Thymus (tissue), 14 donors: ENCODE data around the gene CROT. TPM values are rescaled to one million over a fixed set of nuclear protein-coding genes. Genes with fewer than 3 reads are reported as not detected.

Experiments
- DNase-seq, 9 donors: peaks; one replicate each; pipeline ENCODE4 v3.0.0-alpha.2; 2013; ENCODE audit warnings: low spot score in 9 of 9, low read depth in 6 of 9, missing footprints in 1 of 9
- H3K27ac ChIP-seq, 2 donors: one replicate each; pipeline ENCODE4 v1.5.1; 2013; ENCODE audit warnings: control low read depth in 1 of 2, low read depth in 1 of 2, low read length in 1 of 2, mild to moderate bottlenecking in 1 of 2, moderate library complexity in 1 of 2
- H3K27me3 ChIP-seq, 2 donors: one replicate each; pipeline ENCODE4 v1.5.1; 2013; ENCODE audit warnings: low read length in 1 of 2; ENCODE audit not compliant: control insufficient read depth in 2 of 2, insufficient read depth in 1 of 2
- H3K36me3 ChIP-seq, 2 donors: one replicate each; pipeline ENCODE4 v1.5.1; 2013; ENCODE audit warnings: low read length in 1 of 2, mild to moderate bottlenecking in 1 of 2, moderate library complexity in 1 of 2; ENCODE audit not compliant: control insufficient read depth in 2 of 2, insufficient read depth in 2 of 2
- H3K4me1 ChIP-seq, 2 donors: one replicate each; pipeline ENCODE4 v1.5.1; 2013; ENCODE audit warnings: low read length in 2 of 2; ENCODE audit not compliant: control insufficient read depth in 2 of 2, insufficient read depth in 2 of 2
- H3K4me3 ChIP-seq, 2 donors: one replicate each; pipeline ENCODE4 v1.5.1; 2013; ENCODE audit warnings: low read length in 2 of 2, control low read depth in 1 of 2, mild to moderate bottlenecking in 1 of 2
- H3K9me3 ChIP-seq, 2 donors: one replicate each; pipeline ENCODE4 v1.5.1; 2013; ENCODE audit warnings: low read length in 1 of 2, mild to moderate bottlenecking in 1 of 2; ENCODE audit not compliant: control insufficient read depth in 2 of 2, insufficient read depth in 1 of 2
- WGBS: extraction: QIAGEN DNeasy Blood & Tissue Kit; methylation state at CpG from one replicate; pipeline ENCODE4 v1.1.7; 2013; 5-methylcytosine and 5-hydroxymethylcytosine counted together
- long read RNA-seq, 10 donors: transcript quantifications; one replicate each; lab custom pipeline, GENCODE V29; 2026
- polyA plus RNA-seq: library from polyadenylated mRNA; stranded (reverse); fragments of 200-250 nt; gene quantifications from one replicate; pipeline ENCODE4 v1.2.3, GENCODE V29; 2013
- total RNA-seq: library from RNA; stranded (reverse); fragments of 120-200 nt; gene quantifications from one replicate; pipeline ENCODE4 v1.2.4, GENCODE V29; 2013
- donor health status: healthy.

The CROT gene
- total RNA-seq (6.8 TPM), polyA plus RNA-seq (17.0 TPM)
- long read RNA-seq, donor 1: 0 reads
- long read RNA-seq, donor 2: 0 reads
- long read RNA-seq, donor 3, partial matches to known transcripts: 0 of 3 reads
- long read RNA-seq, donor 3, other reads (novel, unspliced or antisense): 0 of 3 reads
- long read RNA-seq, donor 4, partial matches to known transcripts: 0 of 1 reads
- long read RNA-seq, donor 4, other reads (novel, unspliced or antisense): 0 of 1 reads
- long read RNA-seq, donor 5, partial matches to known transcripts: 0 of 7 reads
- long read RNA-seq, donor 5, other reads (novel, unspliced or antisense): 0 of 7 reads
- long read RNA-seq, donor 6, partial matches to known transcripts: 0 of 1 reads
- long read RNA-seq, donor 6, other reads (novel, unspliced or antisense): 0 of 1 reads
- long read RNA-seq, donor 7, partial matches to known transcripts: 0 of 1 reads
- long read RNA-seq, donor 7, other reads (novel, unspliced or antisense): 0 of 1 reads
- long read RNA-seq, donor 8, partial matches to known transcripts: 0 of 1 reads
- long read RNA-seq, donor 8, other reads (novel, unspliced or antisense): 0 of 1 reads
- long read RNA-seq, donor 9, partial matches to known transcripts: 0 of 1 reads
- long read RNA-seq, donor 9, other reads (novel, unspliced or antisense): 0 of 1 reads
- long read RNA-seq, donor 10, partial matches to known transcripts: 0 of 2 reads
- long read RNA-seq, donor 10, other reads (novel, unspliced or antisense): 0 of 2 reads

- H3K4me1 ChIP-seq: peaks cover 3 to 10% of the 10 kb centered on the region in 2 donors
- peak; percentile 72 to 96 (median 91) for DNase-seq
- H3K27ac ChIP-seq: peak within 1 kb of the TSS; percentile 76 to 94
- H3K27me3 ChIP-seq: no peaks in the 10 kb centered on the region
- H3K9me3 ChIP-seq: no peaks in the 10 kb centered on the region
- H3K4me3 ChIP-seq: peak within 1 kb of the TSS; percentile 60 to 78
- WGBS: under 1% methylated on average over 53 of the region's 53 CpGs
- peaks cover 3% of the 10 kb centered on the region in 2 donors for H3K36me3 ChIP-seq
These were observed at the start of gene CROT for GRCh38 chr7:87345166-87345927. Gene CROT, plus strand, starts transcription at chr7:87345664. Its CDS starts 3,405 bp downstream, at chr7:87349069.

- Histone ChIP-seq H3K27me3 (no peaks in the 10 kb centered on the region), H3K4me1 (no peaks in the 10 kb centered on the region), H3K27ac (no peak overlapping the region), H3K9me3 (peaks cover 1 to 3% of the 10 kb centered on the region in 2 donors), H3K4me3 (no peak overlapping the region), H3K36me3 (no peaks in the 10 kb centered on the region)
- no peak for DNase-seq
These were observed 44.7 kb upstream of the CROT start for GRCh38 chr7:87300756-87301155.

GRCh38 chr7:87310790-87311419 lies 34.6 kb upstream of the CROT start:
- H3K27me3 ChIP-seq: no peaks in the 10 kb centered on the region
- DNase-seq: no peak
- WGBS: 97% methylated on average over 4 of the region's 4 CpGs
- no peaks in the 10 kb centered on the region for H3K9me3 ChIP-seq
- H3K4me1 ChIP-seq: no peaks in the 10 kb centered on the region
- no peaks in the 10 kb centered on the region for H3K36me3 ChIP-seq
- H3K4me3 ChIP-seq: no peak overlapping the region
- no peak overlapping the region for H3K27ac ChIP-seq

- H3K4me3 ChIP-seq: no peak overlapping the region
- H3K27me3 ChIP-seq: no peaks in the 10 kb centered on the region
- H3K9me3 ChIP-seq: no peaks in the 10 kb centered on the region
- DNase-seq: peak in 7 of 9 donors; percentile 27 to 64 (median 46)
- no peaks in the 10 kb centered on the region for H3K36me3 ChIP-seq
- peaks cover 0 to 3% of the 10 kb centered on the region in 2 donors for H3K4me1 ChIP-seq
- 44% methylated on average over 2 of the region's 2 CpGs for WGBS
- H3K27ac ChIP-seq: no peak overlapping the region
These were observed 33.1 kb upstream of the CROT start for GRCh38 chr7:87312215-87312865.

GRCh38 chr7:87316097-87316700 lies 29.3 kb upstream of the CROT start:
- no peak for DNase-seq
- 94% methylated on average over 3 of the region's 3 CpGs for WGBS
- Histone ChIP-seq H3K4me1 (peaks cover 0 to 3% of the 10 kb centered on the region in 2 donors), H3K4me3 (no peak overlapping the region), H3K27me3 (no peaks in the 10 kb centered on the region), H3K27ac (peak overlapping the region in 1 of 2 donors; percentile 51), H3K36me3 (no peaks in the 10 kb centered on the region), H3K9me3 (no peaks in the 10 kb centered on the region)

- H3K4me3 ChIP-seq: no peak overlapping the region
- DNase-seq: no peak
- no peaks in the 10 kb centered on the region for H3K9me3 ChIP-seq
- peak overlapping the region in 1 of 2 donors; percentile 43 for H3K27ac ChIP-seq
- H3K27me3 ChIP-seq: no peaks in the 10 kb centered on the region
- no peaks in the 10 kb centered on the region for H3K36me3 ChIP-seq
- peaks cover 0 to 3% of the 10 kb centered on the region in 2 donors for H3K4me1 ChIP-seq
- 42% methylated on average over 1 of the region's 1 CpG for WGBS
These were observed 28.5 kb upstream of the CROT start for GRCh38 chr7:87316846-87317552.

- 93% methylated on average over 2 of the region's 2 CpGs for WGBS
- H3K4me1 ChIP-seq: peaks cover 0 to 3% of the 10 kb centered on the region in 2 donors
These were observed 27.7 kb upstream of the CROT start for GRCh38 chr7:87317691-87318245.

More at GRCh38 chr7:87317691-87318245, 27.7 kb upstream of the CROT start:
- Histone ChIP-seq H3K27ac (no peak overlapping the region), H3K36me3 (no peaks in the 10 kb centered on the region), H3K4me3 (no peak overlapping the region), H3K9me3 (no peaks in the 10 kb centered on the region), H3K27me3 (no peaks in the 10 kb centered on the region)
- no peak for DNase-seq
